IMR-90 (cell line): Measurements from ENCODE around the gene CEP152. TPM values are rescaled to one million over a fixed set of nuclear protein-coding genes. Genes with fewer than 3 reads are reported as not detected.

Experiments
- ATAC-seq: fragments of 200-7000 bp; cut with Tn5 transposase; 2 replicates; pipeline ENCODE4 v1.9.1; 2020; ENCODE audit warnings: low read depth, mild to moderate bottlenecking, moderate library complexity
- Bru-seq: library from RNA; stranded (reverse); fragments of 400-500 nt; gene quantifications from one replicate; lab custom pipeline; 2021; lab: Mats Ljungman, UMichigan
- BruChase-seq, 2 experiments: library from RNA; stranded (reverse); fragments of 400-500 nt; gene quantifications; one replicate each; lab custom pipeline; 2021; lab: Mats Ljungman, UMichigan
- BruUV-seq: library from RNA; stranded (reverse); fragments of 400-500 nt; replicated peaks from 2 replicates; lab custom pipeline; 2021; lab: Mats Ljungman, UMichigan
- CTCF ChIA-PET: fragments of 300-600 bp; formaldehyde crosslinking; extraction: SDS; loops from one replicate; lab custom pipeline; 2021; ENCODE audit warnings: antibody characterized with exemption; lab: Yijun Ruan, JAX
- POLR2A ChIA-PET: fragments of 300-600 bp; sonication (Branson Sonifier 250); formaldehyde crosslinking; loops from one replicate; lab custom pipeline; 2022; ENCODE audit warnings: antibody characterized with exemption; ENCODE audit not compliant: unreplicated experiment; lab: Charles Lee
- DNase-seq: peaks from one replicate; pipeline ENCODE4 v3.0.0; 2013
- H2AFZ ChIP-seq: replicated peaks from 2 replicates; pipeline ENCODE3; 2013; ENCODE audit warnings: low read length, mild to moderate bottlenecking; ENCODE audit not compliant: poor library complexity
- H2AK5ac ChIP-seq: 2 replicates; pipeline ENCODE4 v1.6.1; 2013; ENCODE audit warnings: low read depth, low read length, inconsistent platforms
- H2AK9ac ChIP-seq: replicated peaks from 2 replicates; pipeline ENCODE3; 2013; ENCODE audit warnings: mild to moderate bottlenecking, low read depth, low read length, moderate library complexity; ENCODE audit not compliant: poor library complexity
- H2BK120ac ChIP-seq: 2 replicates; pipeline ENCODE4 v1.6.1; 2013; ENCODE audit warnings: low read depth, low read length, inconsistent platforms
- H2BK15ac ChIP-seq: 3 replicates; pipeline ENCODE4 v1.6.1; 2013; ENCODE audit warnings: low read depth, low read length, inconsistent platforms
- H2BK20ac ChIP-seq: 2 replicates; pipeline ENCODE4 v1.6.1; 2013; ENCODE audit warnings: low read depth, mild to moderate bottlenecking, inconsistent platforms, low read length, moderate library complexity
- H2BK5ac ChIP-seq: 2 replicates; pipeline ENCODE4 v1.6.1; 2013; ENCODE audit warnings: mild to moderate bottlenecking, low read depth, low read length, inconsistent platforms; ENCODE audit not compliant: poor library complexity, severe bottlenecking
- H3K14ac ChIP-seq: replicated peaks from 2 replicates; pipeline ENCODE4 v1.6.1; 2013; ENCODE audit warnings: low read depth, low read length, inconsistent platforms
- H3K18ac ChIP-seq: 2 replicates; pipeline ENCODE4 v1.6.1; 2013; ENCODE audit warnings: low read depth, low read length, control low read depth
- H3K23ac ChIP-seq: 2 replicates; pipeline ENCODE4 v1.6.1; 2013; ENCODE audit warnings: low read depth, low read length, inconsistent platforms
- H3K27ac ChIP-seq: 2 replicates; pipeline ENCODE4 v1.5.1; 2013; ENCODE audit warnings: mild to moderate bottlenecking, control low read depth, low read length; ENCODE audit not compliant: insufficient read depth
- H3K27me3 ChIP-seq: 2 replicates; pipeline ENCODE4 v1.6.1; 2013; ENCODE audit warnings: low read length; ENCODE audit not compliant: control insufficient read depth, insufficient read depth
- H3K36me3 ChIP-seq: 2 replicates; pipeline ENCODE4 v1.6.1; 2013; ENCODE audit warnings: low read length, mixed read lengths; ENCODE audit not compliant: control insufficient read depth, insufficient read depth
- H3K4ac ChIP-seq: 2 replicates; pipeline ENCODE4 v1.6.1; 2013; ENCODE audit warnings: low read depth, low read length, inconsistent platforms
- H3K4me1 ChIP-seq: 2 replicates; pipeline ENCODE4 v1.6.1; 2013; ENCODE audit warnings: low read length, mixed read lengths; ENCODE audit not compliant: control insufficient read depth, insufficient read depth
- H3K4me2 ChIP-seq: 2 replicates; pipeline ENCODE4 v1.6.1; 2013; ENCODE audit warnings: low read depth, mild to moderate bottlenecking, control low read depth, low read length, moderate library complexity
- H3K4me3 ChIP-seq: 2 replicates; pipeline ENCODE4 v1.5.1; 2013; ENCODE audit warnings: low read depth, mild to moderate bottlenecking, control low read depth, low read length, moderate library complexity; ENCODE audit not compliant: insufficient read depth
- H3K56ac ChIP-seq: 2 replicates; pipeline ENCODE4 v1.6.1; 2013; ENCODE audit warnings: low read length, inconsistent platforms; ENCODE audit not compliant: insufficient read depth; ENCODE audit errors: extremely low read depth
- H3K79me1 ChIP-seq, 2 experiments: 2 replicates each; pipeline ENCODE4 v1.6.1; 2013; ENCODE audit warnings: low read length in 2 of 2, inconsistent platforms in 1 of 2, low read depth in 1 of 2
- H3K9ac ChIP-seq: 2 replicates; pipeline ENCODE4 v1.6.1; 2013; ENCODE audit warnings: low read depth, low read length, control low read depth
- H3K9me1 ChIP-seq: 2 replicates; pipeline ENCODE4 v1.6.1; 2013; ENCODE audit warnings: low read length, inconsistent platforms; ENCODE audit not compliant: insufficient read depth
- H3K9me3 ChIP-seq: 2 replicates; pipeline ENCODE4 v1.6.1; 2013; ENCODE audit warnings: low read length; ENCODE audit not compliant: control insufficient read depth, insufficient read depth
- H4K20me1 ChIP-seq: 2 replicates; pipeline ENCODE4 v1.6.1; 2013; ENCODE audit warnings: low read length, inconsistent platforms; ENCODE audit not compliant: insufficient read depth
- H4K5ac ChIP-seq: 2 replicates; pipeline ENCODE4 v1.6.1; 2013; ENCODE audit warnings: mild to moderate bottlenecking, low read depth, low read length, control low read depth
- H4K8ac ChIP-seq, 2 experiments: 2 replicates each; pipeline ENCODE4 v1.6.1; 2013; ENCODE audit warnings: low read depth in 2 of 2, low read length in 2 of 2, control low read depth in 1 of 2, inconsistent platforms in 1 of 2
- H4K91ac ChIP-seq: 2 replicates; pipeline ENCODE4 v1.6.1; 2013; ENCODE audit warnings: low read depth, low read length, inconsistent platforms; ENCODE audit not compliant: insufficient read depth
- BHLHE40 ChIP-seq: fragments of 150-350 bp; IDR thresholded peaks from 2 replicates; pipeline ENCODE4 v1.6.1; 2016; ENCODE audit warnings: mild to moderate bottlenecking, low read depth, low read length
- FOS ChIP-seq: fragments of 150-350 bp; IDR thresholded peaks from 2 replicates; pipeline ENCODE4 v1.6.1; 2016; ENCODE audit warnings: low read depth, low read length
- MAZ ChIP-seq: IDR thresholded peaks from 2 replicates; pipeline ENCODE4 v1.6.1; 2012; ENCODE audit warnings: low read depth, mild to moderate bottlenecking, low read length, improper control_type of control experiment, moderate library complexity, borderline replicate concordance
- MXI1 ChIP-seq: IDR thresholded peaks from 2 replicates; pipeline ENCODE4 v1.6.1; 2012; ENCODE audit warnings: low read depth, mild to moderate bottlenecking, low read length, moderate library complexity, borderline replicate concordance
- WGBS, 2 experiments: methylation state at CpG; one replicate each; pipeline versions ENCODE4 v1.1.5 to v1.1.7; 2013; ENCODE audit warnings: missing lambda C conversion rate in 2 of 2; ENCODE audit not compliant: insufficient read length in 1 of 2; ENCODE audit errors: extremely low coverage in 2 of 2; 5-methylcytosine and 5-hydroxymethylcytosine counted together
- dilution Hi-C: fragments of 300-500 bp; cut with HindIII; formaldehyde crosslinking; loops from one replicate; pipeline ENCODE4 v1.14.3; 2018; ENCODE audit warnings: low sequenced_read_pairs; ENCODE audit not compliant: unreplicated experiment
- in situ Hi-C: fragments of 300-500 bp; cut with MboI; formaldehyde crosslinking; loops from 3 replicates; pipeline ENCODE4 v1.14.3; 2019; ENCODE audit warnings: low sequenced_read_pairs, inconsistent platforms, mixed read lengths
- intact Hi-C: fragments of 100-400 bp; cut with micrococcal nuclease; formaldehyde crosslinking; loops from 2 replicates; pipeline ENCODE4 v1.10.0; 2022
- long read RNA-seq: library from polyadenylated mRNA; unstranded; transcript quantifications from one replicate; pipeline ENCODE4 v2.0.0, GENCODE V29; 2021; ENCODE audit not compliant: unreplicated experiment
- polyA plus RNA-seq, 3 experiments: library from polyadenylated mRNA; depleted of rRNA; stranded (reverse); fragments of >200 nt; gene quantifications; 2 replicates each; pipeline ENCODE4 v1.2.3, GENCODE V29; 2012; ENCODE audit warnings: low replicate concordance in 1 of 3
- total RNA-seq: library from RNA; depleted of rRNA; stranded (reverse); fragments of >200 nt; gene quantifications from 2 replicates; pipeline ENCODE4 v1.2.3, GENCODE V29; 2012; rRNA removed
- TF ChIP-seq, protein P1 (sequence below): conservative IDR thresholded peaks from 2 replicates; pipeline ENCODE4 v1.5.1; 2012; ENCODE audit warnings: mild to moderate bottlenecking, low read depth, low read length, improper control_type of control experiment

CEP152 gene, protein sequence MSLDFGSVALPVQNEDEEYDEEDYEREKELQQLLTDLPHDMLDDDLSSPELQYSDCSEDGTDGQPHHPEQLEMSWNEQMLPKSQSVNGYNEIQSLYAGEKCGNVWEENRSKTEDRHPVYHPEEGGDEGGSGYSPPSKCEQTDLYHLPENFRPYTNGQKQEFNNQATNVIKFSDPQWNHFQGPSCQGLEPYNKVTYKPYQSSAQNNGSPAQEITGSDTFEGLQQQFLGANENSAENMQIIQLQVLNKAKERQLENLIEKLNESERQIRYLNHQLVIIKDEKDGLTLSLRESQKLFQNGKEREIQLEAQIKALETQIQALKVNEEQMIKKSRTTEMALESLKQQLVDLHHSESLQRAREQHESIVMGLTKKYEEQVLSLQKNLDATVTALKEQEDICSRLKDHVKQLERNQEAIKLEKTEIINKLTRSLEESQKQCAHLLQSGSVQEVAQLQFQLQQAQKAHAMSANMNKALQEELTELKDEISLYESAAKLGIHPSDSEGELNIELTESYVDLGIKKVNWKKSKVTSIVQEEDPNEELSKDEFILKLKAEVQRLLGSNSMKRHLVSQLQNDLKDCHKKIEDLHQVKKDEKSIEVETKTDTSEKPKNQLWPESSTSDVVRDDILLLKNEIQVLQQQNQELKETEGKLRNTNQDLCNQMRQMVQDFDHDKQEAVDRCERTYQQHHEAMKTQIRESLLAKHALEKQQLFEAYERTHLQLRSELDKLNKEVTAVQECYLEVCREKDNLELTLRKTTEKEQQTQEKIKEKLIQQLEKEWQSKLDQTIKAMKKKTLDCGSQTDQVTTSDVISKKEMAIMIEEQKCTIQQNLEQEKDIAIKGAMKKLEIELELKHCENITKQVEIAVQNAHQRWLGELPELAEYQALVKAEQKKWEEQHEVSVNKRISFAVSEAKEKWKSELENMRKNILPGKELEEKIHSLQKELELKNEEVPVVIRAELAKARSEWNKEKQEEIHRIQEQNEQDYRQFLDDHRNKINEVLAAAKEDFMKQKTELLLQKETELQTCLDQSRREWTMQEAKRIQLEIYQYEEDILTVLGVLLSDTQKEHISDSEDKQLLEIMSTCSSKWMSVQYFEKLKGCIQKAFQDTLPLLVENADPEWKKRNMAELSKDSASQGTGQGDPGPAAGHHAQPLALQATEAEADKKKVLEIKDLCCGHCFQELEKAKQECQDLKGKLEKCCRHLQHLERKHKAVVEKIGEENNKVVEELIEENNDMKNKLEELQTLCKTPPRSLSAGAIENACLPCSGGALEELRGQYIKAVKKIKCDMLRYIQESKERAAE (N-terminal part only)
- 7.3 and 10.3 TPM in 2 replicates for total RNA-seq
- 1.4 and 2.1 TPM in 2 replicates for polyA plus RNA-seq (2012; rRNA removed)
- polyA plus RNA-seq (2012; cell fraction: cytosol; rRNA removed), result 0.09 and 0.30 TPM in 2 replicates
- 0.35 and 1.2 TPM in 2 replicates for polyA plus RNA-seq (2012; cell fraction: nucleus; rRNA removed; ENCODE audit: low replicate concordance)
- percentile 50 among the genes with signal in this experiment for Bru-seq, nascent RNA
- percentile 44 among the genes with signal in this experiment for BruChase-seq, experiment 1, labeled RNA remaining after a 6-hour chase
- BruChase-seq, experiment 2, labeled RNA remaining after a 2-hour chase, result percentile 46 among the genes with signal in this experiment
- long read RNA-seq, partial matches to known transcripts, result 2 of 3 reads
- long read RNA-seq, other reads (novel, unspliced or antisense), result 1 of 3 reads

DNA sequence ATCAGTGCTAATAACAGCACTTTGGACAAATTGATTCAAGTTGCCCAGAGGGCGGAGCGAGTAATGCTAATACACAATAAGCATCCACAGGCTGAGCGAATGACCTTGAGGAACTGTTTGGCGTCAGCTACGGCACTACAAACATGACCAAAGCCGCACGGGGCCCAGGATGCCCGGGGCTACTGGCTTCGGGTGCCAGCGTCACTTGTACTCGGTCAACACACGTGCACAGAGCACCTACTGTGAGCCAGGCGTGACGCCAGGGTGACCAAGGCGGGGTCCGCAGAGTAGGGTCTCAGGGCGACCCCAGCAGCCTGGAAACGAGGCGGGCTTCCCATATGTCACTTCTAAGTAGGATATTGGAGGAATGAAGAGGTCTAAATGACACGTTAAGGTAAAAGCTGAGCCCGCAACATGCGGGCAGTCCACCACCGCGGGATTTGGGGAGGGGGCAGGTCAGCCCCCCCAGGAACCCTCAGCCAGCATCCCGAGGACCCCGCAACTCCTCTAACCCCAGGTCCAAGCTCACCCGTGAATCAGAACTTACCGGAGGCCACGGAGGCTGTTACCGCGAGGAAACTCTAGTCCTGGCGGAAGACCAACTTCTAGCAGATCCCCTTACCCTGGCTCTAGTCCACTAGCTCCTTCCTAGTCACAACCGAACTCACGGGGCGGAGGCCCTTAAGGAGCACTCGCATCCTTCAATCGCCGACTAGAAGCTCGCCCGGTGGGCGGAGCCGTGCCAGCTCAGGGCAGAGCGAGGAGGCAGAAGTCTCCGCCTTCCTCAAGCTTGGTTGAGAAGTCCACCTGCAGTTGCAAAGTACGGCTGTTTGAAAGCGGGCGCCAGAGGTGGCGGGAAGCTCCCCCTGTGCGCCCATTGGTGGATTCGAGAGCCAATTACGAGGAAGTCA lies at the start of gene CEP152:
Gene CEP152, minus strand, starts transcription at position 656 of the 911 bp plus-strand sequence. CDS start 5,420 bp downstream, outside the sequence.
- H2AFZ ChIP-seq, result peak within 1 kb of the TSS; percentile 95
- no peak within 1 kb of the TSS for H2BK15ac ChIP-seq
- no peak within 1 kb of the TSS for H3K18ac ChIP-seq
- no peak within 1 kb of the TSS for H2BK20ac ChIP-seq
- H3K23ac ChIP-seq, result peak within 1 kb of the TSS; percentile 41
- H2AK5ac ChIP-seq, result no peak within 1 kb of the TSS
- no peaks in the 10 kb centered on the region; the same call in 1 of the 2 replicates for H3K4me1 ChIP-seq
- H4K20me1 ChIP-seq, result no peaks in the 10 kb centered on the region
- intact Hi-C loops (no loop called here), dilution Hi-C loops (no loop called here), in situ Hi-C loops (no loop called here)
- H3K27me3 ChIP-seq, result no peaks in the 10 kb centered on the region
- peak within 1 kb of the TSS; percentile 12 to 70; a peak in 1 of 4 replicates for H4K8ac ChIP-seq
- H3K4me2 ChIP-seq, result peak within 1 kb of the TSS; percentile 91
- peak within 1 kb of the TSS; percentile 38 for H3K9ac ChIP-seq
- H3K14ac ChIP-seq, result 0 out of 2 replicates have a peak within 1 kb of the TSS, but pooled peaks have one; percentile 31
- BruUV-seq, result no TSS peak
- peaks cover 7% of the 10 kb centered on the region; the same call in 1 of the 2 replicates for H3K9me1 ChIP-seq
- DNase-seq, result peak; percentile 100
- no peaks in the 10 kb centered on the region for H3K9me3 ChIP-seq
- CTCF ChIA-PET, result no interaction called here
- H3K56ac ChIP-seq, result peak within 1 kb of the TSS; percentile 49; the same call in 1 of the 2 replicates
- POLR2A ChIA-PET, result interaction anchor here (0.8 kb wide), 2 partner anchors 10 to 67 kb away, joined by 3 read pairs; partner anchors contain the start of gene EID1
- peaks cover 16 to 32% of the 10 kb centered on the region in 2 experiments for H3K79me1 ChIP-seq
- H2AK9ac ChIP-seq, result peak within 1 kb of the TSS; percentile 26
- H4K91ac ChIP-seq, result peak within 1 kb of the TSS; percentile 16; the same call in 1 of the 2 replicates
- ATAC-seq, result peak; percentile 98
- H3K36me3 ChIP-seq, result no peaks in the 10 kb centered on the region
- H3K27ac ChIP-seq, result peak within 1 kb of the TSS; percentile 18; the same call in 1 of the 2 replicates
- no peak within 1 kb of the TSS for H2BK120ac ChIP-seq
- no peak within 1 kb of the TSS for H4K5ac ChIP-seq
- H2BK5ac ChIP-seq, result no peak within 1 kb of the TSS
- H3K4ac ChIP-seq, result peak within 1 kb of the TSS; percentile 60
- 1% methylated on average over 25 of the region's 51 CpGs; no CpG with 5 or more reads in 1 of the 2 experiments for WGBS, 2 experiments
- peak within 1 kb of the TSS; percentile 65 for H3K4me3 ChIP-seq
- peak; percentile 99 for TF ChIP-seq MXI1
- no peak; the same call in 1 of the 2 replicates for TF ChIP-seq MAZ
- TF ChIP-seq, protein P1, sequence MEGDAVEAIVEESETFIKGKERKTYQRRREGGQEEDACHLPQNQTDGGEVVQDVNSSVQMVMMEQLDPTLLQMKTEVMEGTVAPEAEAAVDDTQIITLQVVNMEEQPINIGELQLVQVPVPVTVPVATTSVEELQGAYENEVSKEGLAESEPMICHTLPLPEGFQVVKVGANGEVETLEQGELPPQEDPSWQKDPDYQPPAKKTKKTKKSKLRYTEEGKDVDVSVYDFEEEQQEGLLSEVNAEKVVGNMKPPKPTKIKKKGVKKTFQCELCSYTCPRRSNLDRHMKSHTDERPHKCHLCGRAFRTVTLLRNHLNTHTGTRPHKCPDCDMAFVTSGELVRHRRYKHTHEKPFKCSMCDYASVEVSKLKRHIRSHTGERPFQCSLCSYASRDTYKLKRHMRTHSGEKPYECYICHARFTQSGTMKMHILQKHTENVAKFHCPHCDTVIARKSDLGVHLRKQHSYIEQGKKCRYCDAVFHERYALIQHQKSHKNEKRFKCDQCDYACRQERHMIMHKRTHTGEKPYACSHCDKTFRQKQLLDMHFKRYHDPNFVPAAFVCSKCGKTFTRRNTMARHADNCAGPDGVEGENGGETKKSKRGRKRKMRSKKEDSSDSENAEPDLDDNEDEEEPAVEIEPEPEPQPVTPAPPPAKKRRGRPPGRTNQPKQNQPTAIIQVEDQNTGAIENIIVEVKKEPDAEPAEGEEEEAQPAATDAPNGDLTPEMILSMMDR, result no peak
- peak; percentile 64 for TF ChIP-seq BHLHE40
- TF ChIP-seq FOS, result peak; percentile 53; the same call in 1 of the 2 replicates
